ENCODE measurements around the gene TTBK2.

GRCh38 chr15:42919799-42920518, 619 bp downstream of the TTBK2 start:
- TF ChIP-seq CTCF (IDR thresholded peaks at IDR 0.05) (no peak), POLR2A (IDR thresholded peaks at IDR 0.05) (no peak), EP300 (IDR thresholded peaks at IDR 0.05) (no peak)
